Suprapubic skin (tissue), 4 donors: Measurements from ENCODE around the gene ZC3H14. TPM values are rescaled to one million over a fixed set of nuclear protein-coding genes. Genes with fewer than 3 reads are reported as not detected.

ENCODE experiments used
- DNase-seq, 2 donors: peaks; one replicate each; pipeline ENCODE4 v3.0.0-alpha.2; 2019; ENCODE audit warnings: low spot score in 2 of 2
- H3K27ac ChIP-seq: fragments of 200-600 bp; sonication (generic); one replicate; pipeline ENCODE4 v1.5.1; 2019
- H3K27me3 ChIP-seq: fragments of 200-600 bp; sonication (generic); one replicate; pipeline ENCODE4 v1.5.1; 2019
- H3K36me3 ChIP-seq: fragments of 200-600 bp; sonication (generic); one replicate; pipeline ENCODE4 v1.5.1; 2019
- H3K4me1 ChIP-seq: fragments of 200-600 bp; sonication (generic); one replicate; pipeline ENCODE4 v1.5.1; 2019
- H3K4me3 ChIP-seq: fragments of 200-600 bp; sonication (generic); one replicate; pipeline ENCODE4 v1.5.1; 2019; ENCODE audit warnings: mild to moderate bottlenecking
- H3K9me3 ChIP-seq: fragments of 200-600 bp; sonication (generic); one replicate; pipeline ENCODE4 v1.5.1; 2019
- EP300 ChIP-seq: sonication (generic); formaldehyde crosslinking; IDR thresholded peaks from one replicate; pipeline ENCODE4 v1.6.1; 2017; ENCODE audit warnings: antibody characterized with exemption
- POLR2A ChIP-seq, 2 donors: fragments of 450-650 bp; IDR thresholded peaks; one replicate each; pipeline ENCODE4 v1.6.1; 2017; ENCODE audit warnings: antibody characterized with exemption in 2 of 2, mild to moderate bottlenecking in 2 of 2, moderate library complexity in 2 of 2
- POLR2AphosphoS5 ChIP-seq, 3 donors: sonication (generic); formaldehyde crosslinking; IDR thresholded peaks; one replicate each; pipeline ENCODE4 v1.6.1; 2017; ENCODE audit warnings: antibody characterized with exemption in 3 of 3
- WGBS: methylation state at CpG from one replicate; pipeline ENCODE4 v1.1.5; 2018; 5-methylcytosine and 5-hydroxymethylcytosine counted together
- total RNA-seq, 4 donors: library from RNA; depleted of rRNA; stranded (reverse); fragments of >200 nt; gene quantifications; one replicate each; pipeline ENCODE4 v1.1.0, GENCODE V29; 2016
- TF ChIP-seq, protein P1 (sequence below), 2 donors: fragments of 200-600 bp in 1 of 2; fragments of 450-650 bp in 1 of 2; sonication (generic) in 1 of 2; IDR thresholded peaks; one replicate each; pipeline ENCODE4 v1.5.1; 2016 to 2019; ENCODE audit warnings: antibody characterized with exemption in 2 of 2, mild to moderate bottlenecking in 1 of 2, moderate library complexity in 1 of 2

Gene ZC3H14
- total RNA-seq, 4 donors from 2014 or later = 49.2 to 83.6 (median 59.9) TPM

GRCh38 chr14:88552876-88553275 is 10.0 kb upstream of the ZC3H14 start:
- 62% methylated on average over 2 of the region's 2 CpGs for whole genome bisulfite sequencing
- no peak for DNase-seq
- H3K27me3 ChIP-seq = no peaks in the 10 kb centered on the region
- H3K4me1 ChIP-seq = peaks cover 42% of the 10 kb centered on the region
- H3K9me3 ChIP-seq = no peaks in the 10 kb centered on the region
- H3K36me3 ChIP-seq = peaks cover 6% of the 10 kb centered on the region
- no peak overlapping the region for H3K27ac ChIP-seq
- peak overlapping the region; percentile 59 for H3K4me3 ChIP-seq
- TF ChIP-seq, protein P1, sequence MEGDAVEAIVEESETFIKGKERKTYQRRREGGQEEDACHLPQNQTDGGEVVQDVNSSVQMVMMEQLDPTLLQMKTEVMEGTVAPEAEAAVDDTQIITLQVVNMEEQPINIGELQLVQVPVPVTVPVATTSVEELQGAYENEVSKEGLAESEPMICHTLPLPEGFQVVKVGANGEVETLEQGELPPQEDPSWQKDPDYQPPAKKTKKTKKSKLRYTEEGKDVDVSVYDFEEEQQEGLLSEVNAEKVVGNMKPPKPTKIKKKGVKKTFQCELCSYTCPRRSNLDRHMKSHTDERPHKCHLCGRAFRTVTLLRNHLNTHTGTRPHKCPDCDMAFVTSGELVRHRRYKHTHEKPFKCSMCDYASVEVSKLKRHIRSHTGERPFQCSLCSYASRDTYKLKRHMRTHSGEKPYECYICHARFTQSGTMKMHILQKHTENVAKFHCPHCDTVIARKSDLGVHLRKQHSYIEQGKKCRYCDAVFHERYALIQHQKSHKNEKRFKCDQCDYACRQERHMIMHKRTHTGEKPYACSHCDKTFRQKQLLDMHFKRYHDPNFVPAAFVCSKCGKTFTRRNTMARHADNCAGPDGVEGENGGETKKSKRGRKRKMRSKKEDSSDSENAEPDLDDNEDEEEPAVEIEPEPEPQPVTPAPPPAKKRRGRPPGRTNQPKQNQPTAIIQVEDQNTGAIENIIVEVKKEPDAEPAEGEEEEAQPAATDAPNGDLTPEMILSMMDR (IDR thresholded peaks at IDR 0.05) = no peak
- TF ChIP-seq EP300 (no peak), POLR2AphosphoS5 (IDR thresholded peaks at IDR 0.05) (no peak), POLR2A (IDR thresholded peaks at IDR 0.05) (no peak)

GRCh38 chr14:88553886-88554456 is 8.9 kb upstream of the ZC3H14 start:
- peaks cover 35% of the 10 kb centered on the region for H3K4me1 ChIP-seq
- H3K36me3 ChIP-seq = peaks cover 6% of the 10 kb centered on the region
- H3K9me3 ChIP-seq = no peaks in the 10 kb centered on the region
- peak overlapping the region; percentile 90 for H3K27ac ChIP-seq
- 2% methylated on average over 19 of the region's 19 CpGs for WGBS
- DNase-seq = no peak
- H3K4me3 ChIP-seq = peak overlapping the region; percentile 75
- no peaks in the 10 kb centered on the region for H3K27me3 ChIP-seq
- TF ChIP-seq POLR2A (IDR thresholded peaks at IDR 0.05) (no peak), EP300 (no peak), POLR2AphosphoS5 (IDR thresholded peaks at IDR 0.05) (no peak)
- TF ChIP-seq, protein P1 (IDR thresholded peaks at IDR 0.05) = no peak

- 1% methylated on average over 40 of the region's 103 CpGs for WGBS
- Histone ChIP-seq H3K4me3 (peak within 1 kb of the TSS; percentile 75), H3K27ac (peak within 1 kb of the TSS; percentile 90), H3K4me1 (peaks cover 35% of the 10 kb centered on the region), H3K27me3 (no peaks in the 10 kb centered on the region), H3K9me3 (no peaks in the 10 kb centered on the region), H3K36me3 (peaks cover 4% of the 10 kb centered on the region)
- peak; percentile 74 to 85 for DNase-seq
- TF ChIP-seq, protein P1 (IDR thresholded peaks at IDR 0.05) = no peak
- TF ChIP-seq POLR2A (IDR thresholded peaks at IDR 0.05) (peak in 1 of 2 donors; percentile 40), POLR2AphosphoS5 (IDR thresholded peaks at IDR 0.05) (no peak)
These were observed 8.2 kb upstream of the ZC3H14 start, which contains the start of gene PTPN21 for GRCh38 chr14:88554457-88555286. Gene PTPN21 (minus strand): TSS chr14:88555007. CDS start chr14:88550417, 4,590 bp downstream.

DNA sequence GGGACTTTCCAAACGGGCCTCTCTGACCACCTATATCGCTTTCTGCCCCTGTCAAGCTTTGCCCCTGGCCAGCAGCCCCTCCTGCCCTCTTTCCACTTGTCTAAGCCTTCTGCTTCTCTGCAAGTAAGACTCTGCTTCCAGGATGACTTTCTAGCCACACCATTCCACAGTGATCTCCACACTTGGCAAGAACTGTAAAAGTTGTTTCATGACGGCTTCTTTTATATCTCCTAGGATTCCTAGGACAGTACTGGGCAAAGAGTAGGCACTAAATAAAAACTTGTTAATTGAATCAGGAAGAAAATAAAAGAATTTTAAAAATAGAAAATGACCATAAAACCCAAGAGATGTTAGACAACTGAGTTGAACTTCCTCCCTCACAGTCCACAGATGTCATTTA is 6.3 kb upstream of the ZC3H14 start:
- Histone ChIP-seq H3K9me3 (no peaks in the 10 kb centered on the region), H3K27me3 (no peaks in the 10 kb centered on the region), H3K27ac (no peak overlapping the region), H3K36me3 (no peaks in the 10 kb centered on the region), H3K4me1 (peaks cover 25% of the 10 kb centered on the region), H3K4me3 (no peak overlapping the region)
- no peak for DNase-seq
- WGBS = 55% methylated on average over 3 of the region's 3 CpGs
- TF ChIP-seq POLR2AphosphoS5 (IDR thresholded peaks at IDR 0.05) = no peak
- TF ChIP-seq EP300 = no peak
- no peak for TF ChIP-seq POLR2A (IDR thresholded peaks at IDR 0.05)
- TF ChIP-seq, protein P1 (IDR thresholded peaks at IDR 0.05) = no peak

DNA sequence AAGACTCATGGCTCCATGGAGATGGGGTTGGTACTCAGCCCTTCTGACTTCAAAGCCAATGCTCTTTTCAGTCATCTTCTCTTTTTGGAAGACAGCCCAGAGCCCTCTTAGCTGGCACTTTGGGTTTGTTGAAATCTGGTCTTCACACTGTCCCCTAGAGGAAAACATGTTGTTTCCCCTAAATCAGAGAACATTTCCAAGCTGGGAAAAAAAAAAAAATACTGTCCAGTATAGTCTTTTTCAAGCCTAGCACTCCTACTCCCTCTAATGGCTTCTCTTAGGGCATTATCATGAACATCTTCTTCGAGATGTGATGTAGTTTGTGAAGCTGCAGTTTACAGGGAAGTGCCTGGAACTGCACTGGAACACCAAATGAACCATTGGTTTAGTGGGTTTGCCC is 3.0 kb upstream of the ZC3H14 start:
- Histone ChIP-seq H3K9me3 (no peaks in the 10 kb centered on the region), H3K4me1 (peaks cover 27% of the 10 kb centered on the region), H3K36me3 (no peaks in the 10 kb centered on the region), H3K27me3 (no peaks in the 10 kb centered on the region), H3K4me3 (no peak overlapping the region), H3K27ac (no peak overlapping the region)
- WGBS = 0% methylated on average over 1 of the region's 1 CpG
- TF ChIP-seq, protein P1 (IDR thresholded peaks at IDR 0.05) = peak; percentile 15 to 16
- no peak for TF ChIP-seq POLR2A (IDR thresholded peaks at IDR 0.05)
- no peak for DNase-seq
